Neural cell (in vitro differentiated cells): ENCODE data around the gene MCCC1.

Source experiments
- EP300 ChIP-seq: fragments of 450-650 bp; conservative IDR thresholded peaks from 2 replicates; pipeline ENCODE4 v1.6.1; 2014; ENCODE audit warnings: antibody characterized with exemption, mild to moderate bottlenecking, moderate library complexity; ENCODE audit not compliant: poor library complexity, severe bottlenecking
- EZH2 ChIP-seq: fragments of 200-600, 300-800 bp; shearing (Covaris generic), sonication (generic); IDR thresholded peaks from 2 replicates; pipeline ENCODE4 v1.6.1; 2014; ENCODE audit warnings: antibody characterized with exemption, low read length, borderline replicate concordance, mild to moderate bottlenecking; ENCODE audit not compliant: insufficient read depth, poor library complexity, severe bottlenecking
- POLR2AphosphoS5 ChIP-seq: IDR thresholded peaks from 2 replicates; pipeline ENCODE4 v1.6.1; 2012
- TF ChIP-seq, protein P1 (sequence below): fragments of 450-650 bp; IDR thresholded peaks from 2 replicates; pipeline ENCODE4 v1.5.1; 2014; ENCODE audit warnings: antibody characterized with exemption, mild to moderate bottlenecking, moderate library complexity; ENCODE audit not compliant: poor library complexity, severe bottlenecking
- TF ChIP-seq, protein P2 (sequence below): IDR thresholded peaks from 2 replicates; pipeline ENCODE4 v1.6.1; 2012; ENCODE audit warnings: borderline replicate concordance

DNA sequence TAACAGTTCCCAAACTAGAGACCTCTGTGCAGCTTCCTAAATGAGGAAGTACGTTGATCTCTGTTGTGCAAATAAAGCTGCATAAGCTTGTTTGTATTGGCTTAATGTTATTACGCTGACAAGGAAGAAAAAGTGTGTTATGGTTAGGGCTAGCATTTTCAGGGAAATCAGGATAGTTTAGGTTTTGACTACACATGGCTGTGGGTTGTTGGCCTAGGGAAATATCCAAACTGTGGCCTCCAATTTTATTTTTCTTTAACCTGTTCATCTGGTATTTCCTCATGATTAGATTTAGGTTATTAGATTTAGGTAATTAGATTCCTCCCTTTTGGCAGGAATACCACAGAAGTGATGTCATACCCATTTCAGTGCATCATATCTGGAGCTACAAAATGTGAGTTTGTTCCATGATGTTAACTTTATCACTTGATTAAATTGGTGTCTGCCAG lies 8.7 kb upstream of the MCCC1 start:
- TF ChIP-seq POLR2AphosphoS5, result no peak
- TF ChIP-seq, protein P1, sequence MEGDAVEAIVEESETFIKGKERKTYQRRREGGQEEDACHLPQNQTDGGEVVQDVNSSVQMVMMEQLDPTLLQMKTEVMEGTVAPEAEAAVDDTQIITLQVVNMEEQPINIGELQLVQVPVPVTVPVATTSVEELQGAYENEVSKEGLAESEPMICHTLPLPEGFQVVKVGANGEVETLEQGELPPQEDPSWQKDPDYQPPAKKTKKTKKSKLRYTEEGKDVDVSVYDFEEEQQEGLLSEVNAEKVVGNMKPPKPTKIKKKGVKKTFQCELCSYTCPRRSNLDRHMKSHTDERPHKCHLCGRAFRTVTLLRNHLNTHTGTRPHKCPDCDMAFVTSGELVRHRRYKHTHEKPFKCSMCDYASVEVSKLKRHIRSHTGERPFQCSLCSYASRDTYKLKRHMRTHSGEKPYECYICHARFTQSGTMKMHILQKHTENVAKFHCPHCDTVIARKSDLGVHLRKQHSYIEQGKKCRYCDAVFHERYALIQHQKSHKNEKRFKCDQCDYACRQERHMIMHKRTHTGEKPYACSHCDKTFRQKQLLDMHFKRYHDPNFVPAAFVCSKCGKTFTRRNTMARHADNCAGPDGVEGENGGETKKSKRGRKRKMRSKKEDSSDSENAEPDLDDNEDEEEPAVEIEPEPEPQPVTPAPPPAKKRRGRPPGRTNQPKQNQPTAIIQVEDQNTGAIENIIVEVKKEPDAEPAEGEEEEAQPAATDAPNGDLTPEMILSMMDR, result no peak
- no peak for TF ChIP-seq EP300
- TF ChIP-seq, protein P2, sequence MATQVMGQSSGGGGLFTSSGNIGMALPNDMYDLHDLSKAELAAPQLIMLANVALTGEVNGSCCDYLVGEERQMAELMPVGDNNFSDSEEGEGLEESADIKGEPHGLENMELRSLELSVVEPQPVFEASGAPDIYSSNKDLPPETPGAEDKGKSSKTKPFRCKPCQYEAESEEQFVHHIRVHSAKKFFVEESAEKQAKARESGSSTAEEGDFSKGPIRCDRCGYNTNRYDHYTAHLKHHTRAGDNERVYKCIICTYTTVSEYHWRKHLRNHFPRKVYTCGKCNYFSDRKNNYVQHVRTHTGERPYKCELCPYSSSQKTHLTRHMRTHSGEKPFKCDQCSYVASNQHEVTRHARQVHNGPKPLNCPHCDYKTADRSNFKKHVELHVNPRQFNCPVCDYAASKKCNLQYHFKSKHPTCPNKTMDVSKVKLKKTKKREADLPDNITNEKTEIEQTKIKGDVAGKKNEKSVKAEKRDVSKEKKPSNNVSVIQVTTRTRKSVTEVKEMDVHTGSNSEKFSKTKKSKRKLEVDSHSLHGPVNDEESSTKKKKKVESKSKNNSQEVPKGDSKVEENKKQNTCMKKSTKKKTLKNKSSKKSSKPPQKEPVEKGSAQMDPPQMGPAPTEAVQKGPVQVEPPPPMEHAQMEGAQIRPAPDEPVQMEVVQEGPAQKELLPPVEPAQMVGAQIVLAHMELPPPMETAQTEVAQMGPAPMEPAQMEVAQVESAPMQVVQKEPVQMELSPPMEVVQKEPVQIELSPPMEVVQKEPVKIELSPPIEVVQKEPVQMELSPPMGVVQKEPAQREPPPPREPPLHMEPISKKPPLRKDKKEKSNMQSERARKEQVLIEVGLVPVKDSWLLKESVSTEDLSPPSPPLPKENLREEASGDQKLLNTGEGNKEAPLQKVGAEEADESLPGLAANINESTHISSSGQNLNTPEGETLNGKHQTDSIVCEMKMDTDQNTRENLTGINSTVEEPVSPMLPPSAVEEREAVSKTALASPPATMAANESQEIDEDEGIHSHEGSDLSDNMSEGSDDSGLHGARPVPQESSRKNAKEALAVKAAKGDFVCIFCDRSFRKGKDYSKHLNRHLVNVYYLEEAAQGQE, result no peak
- no peak for TF ChIP-seq EZH2
